NT2/D1 (cell line): ENCODE measurements around the gene EML1.

Source experiments
- SUZ12 ChIP-seq: IDR thresholded peaks from 2 replicates; pipeline ENCODE4 v1.6.1; 2011; ENCODE audit not compliant: insufficient read length, insufficient read depth; ENCODE audit errors: extremely low read depth
- YY1 ChIP-seq: IDR thresholded peaks from 2 replicates; pipeline ENCODE4 v1.6.1; 2011; ENCODE audit not compliant: insufficient read length, insufficient read depth

- no peak for TF ChIP-seq YY1
- TF ChIP-seq SUZ12 = no peak
Observed at GRCh38 chr14:99968191-99968920, 175.1 kb downstream of the EML1 start.
